Measurements from ENCODE around the gene SPATA13. TPM values are rescaled to one million over a fixed set of nuclear protein-coding genes. Genes with fewer than 3 reads are reported as not detected.
"Not testable (repeated sequence)": the region's sequence is repeated elsewhere in the genome, so short reads cannot be mapped to it uniquely, and the experiment has no call there.

SPATA13 gene
- total RNA-seq, 1 donor from 2014 or later: 2.2 TPM

DNA sequence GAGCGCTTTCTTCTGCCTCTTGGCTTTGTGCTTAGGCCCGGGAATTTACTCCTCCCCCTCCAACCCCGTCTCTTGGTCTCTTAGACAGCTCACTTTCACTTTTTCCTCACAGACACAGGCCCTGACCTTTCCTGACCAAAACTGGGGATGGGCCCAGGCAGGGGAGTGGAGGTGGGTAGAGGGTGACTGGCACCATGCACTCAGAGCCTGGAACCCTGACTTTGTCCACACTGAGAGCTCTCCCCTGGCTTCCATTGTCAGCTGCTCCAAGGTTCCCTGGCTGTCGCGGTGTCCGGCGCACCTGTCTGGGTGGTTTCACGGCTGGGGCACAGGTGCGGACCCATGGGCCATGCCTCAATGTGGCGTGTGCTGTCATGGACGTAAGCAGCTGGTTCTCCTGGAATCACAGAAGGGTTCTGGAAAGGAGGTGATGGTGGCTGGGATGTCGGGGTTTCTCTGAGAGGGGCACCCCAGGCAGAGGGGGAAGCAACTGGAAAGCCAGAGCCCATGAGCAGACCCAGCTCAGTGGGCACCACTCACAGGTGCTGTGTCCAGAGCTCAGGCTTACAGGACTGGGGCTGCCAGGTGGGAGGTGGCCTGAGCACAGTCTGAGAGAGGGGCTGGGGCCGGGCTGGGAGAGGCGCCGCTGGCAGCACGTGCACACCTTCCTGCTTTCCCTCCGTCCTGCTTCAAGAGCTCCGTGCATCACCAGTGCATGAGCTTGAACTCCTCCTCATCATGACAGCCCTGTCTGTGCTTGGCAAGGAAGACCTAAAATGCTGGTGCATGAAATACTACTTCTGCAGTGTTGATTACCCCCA, 120.9 kb downstream of the SPATA13 start:
- no peak for ATAC-seq

GRCh38 chr13:24282256-24282655, 121.7 kb downstream of the SPATA13 start:
- no peak for ATAC-seq

GRCh38 chr13:24284889-24285565, 124.5 kb downstream of the SPATA13 start:
- no peak for ATAC-seq

- ATAC-seq: no peak
Measured at GRCh38 chr13:24286624-24287023, 126.1 kb downstream of the SPATA13 start.

DNA sequence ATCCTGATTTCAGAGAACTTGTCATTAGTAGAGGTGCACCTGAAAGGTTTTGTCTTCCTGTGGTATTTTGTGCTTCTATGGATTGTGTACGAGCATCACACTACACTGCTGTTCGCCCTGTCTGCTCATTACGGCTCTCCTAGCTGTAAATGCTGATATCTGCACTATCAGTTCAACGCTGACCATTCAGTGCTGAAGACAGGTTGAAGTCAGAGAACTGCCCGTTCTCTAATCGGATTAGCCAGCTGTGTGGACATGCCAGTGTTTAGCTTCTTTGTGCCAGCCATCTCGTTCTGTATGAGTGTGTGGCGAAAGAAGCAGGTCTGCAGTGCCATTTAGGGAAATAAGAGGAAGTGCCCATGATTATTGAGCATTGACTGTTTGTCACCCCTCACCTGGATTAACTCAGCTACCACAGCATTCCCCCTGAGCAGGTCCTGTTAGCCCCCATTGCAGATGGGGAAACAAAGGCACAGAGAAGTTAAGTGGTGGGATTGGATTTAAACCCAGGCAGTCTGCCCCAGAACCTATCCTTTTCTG, 127.3 kb downstream of the SPATA13 start:
- ATAC-seq: no peak

DNA sequence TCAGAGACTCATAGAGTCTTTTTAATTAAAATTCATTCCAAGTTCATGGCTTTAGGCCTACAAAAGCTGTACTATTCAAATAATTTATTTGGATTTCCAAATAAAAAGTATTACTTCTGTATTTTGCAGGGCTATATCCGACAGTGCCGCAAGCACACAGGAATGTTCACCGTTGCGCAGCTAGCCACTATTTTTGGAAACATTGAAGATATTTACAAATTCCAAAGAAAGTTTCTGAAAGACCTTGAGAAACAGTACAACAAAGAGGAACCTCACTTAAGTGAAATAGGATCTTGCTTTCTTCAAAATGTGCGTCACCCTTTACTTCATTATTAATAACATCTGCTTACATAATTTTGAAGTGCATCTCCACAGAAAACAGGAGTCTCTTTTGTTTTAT, 128.3 kb downstream of the SPATA13 start:
- ATAC-seq: no peak

- peak; percentile 28 for ATAC-seq
Measured at GRCh38 chr13:24290280-24290932, 129.9 kb downstream of the SPATA13 start.

DNA sequence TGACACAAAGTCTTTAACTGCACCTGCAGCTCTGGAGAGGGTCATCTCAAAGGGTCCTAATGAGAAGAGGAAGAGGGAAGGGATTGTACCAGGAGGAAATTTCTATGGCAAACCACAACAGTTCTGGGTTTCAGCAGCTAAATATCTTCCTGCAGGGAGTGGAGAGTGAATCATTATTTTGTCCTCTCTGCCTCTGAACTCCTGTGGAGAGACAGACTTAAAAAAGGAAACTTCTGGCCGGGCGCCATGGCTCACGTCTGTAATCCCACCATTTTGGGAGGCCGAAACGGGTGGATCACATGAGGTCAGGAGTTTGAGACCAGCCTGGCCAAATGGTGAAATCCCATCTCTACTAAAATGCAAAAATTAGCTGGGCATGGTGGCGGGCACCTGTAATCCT, 132.0 kb downstream of the SPATA13 start:
- ATAC-seq: no peak

DNA sequence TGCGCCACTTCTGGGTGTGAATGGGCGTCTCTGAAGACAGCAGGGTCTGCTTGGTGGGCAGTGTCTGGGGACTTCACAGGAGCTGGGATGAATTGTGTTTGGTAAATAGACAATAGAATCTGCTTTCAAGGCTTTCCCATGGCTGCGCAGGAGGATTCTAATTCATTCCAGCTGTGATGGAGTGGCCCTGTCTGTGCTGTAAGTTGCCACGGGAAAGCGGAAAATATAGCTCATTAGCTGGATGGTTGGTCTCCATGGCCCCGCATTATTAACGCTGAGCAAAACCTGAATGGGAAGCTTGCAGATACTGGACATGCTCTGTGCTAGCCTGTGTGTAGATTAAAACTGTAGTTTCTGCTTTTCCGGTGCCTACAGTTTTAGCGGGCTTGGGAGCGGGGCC, 133.2 kb downstream of the SPATA13 start:
- no peak for ATAC-seq

GRCh38 chr13:24299488-24300114, 139.1 kb downstream of the SPATA13 start:
- peak; percentile 38 for ATAC-seq

DNA sequence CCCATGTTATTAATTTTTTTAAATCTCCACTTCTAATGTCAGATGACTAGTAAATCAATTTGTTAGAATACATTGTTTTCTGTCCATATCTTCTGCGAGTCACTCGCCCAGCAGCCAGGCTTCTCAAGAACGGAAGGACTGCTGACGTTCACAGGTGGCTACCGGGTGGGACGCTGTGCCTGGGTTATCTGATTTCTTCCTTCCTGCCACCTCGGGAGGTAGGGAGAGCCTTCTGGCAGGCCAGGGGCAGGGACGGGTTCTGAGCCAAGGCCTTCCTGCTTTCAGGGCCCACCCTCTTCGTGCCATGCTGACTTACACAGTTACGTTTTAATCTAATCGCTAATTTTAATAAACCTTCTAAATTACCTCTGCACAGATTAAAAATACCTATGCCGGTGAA, 140.9 kb downstream of the SPATA13 start:
- ATAC-seq: no peak

GRCh38 chr13:24301911-24302310, 141.4 kb downstream of the SPATA13 start:
- no peak for ATAC-seq

- no peak for ATAC-seq
Measured at GRCh38 chr13:24304620-24305019, 144.1 kb downstream of the SPATA13 start.

DNA sequence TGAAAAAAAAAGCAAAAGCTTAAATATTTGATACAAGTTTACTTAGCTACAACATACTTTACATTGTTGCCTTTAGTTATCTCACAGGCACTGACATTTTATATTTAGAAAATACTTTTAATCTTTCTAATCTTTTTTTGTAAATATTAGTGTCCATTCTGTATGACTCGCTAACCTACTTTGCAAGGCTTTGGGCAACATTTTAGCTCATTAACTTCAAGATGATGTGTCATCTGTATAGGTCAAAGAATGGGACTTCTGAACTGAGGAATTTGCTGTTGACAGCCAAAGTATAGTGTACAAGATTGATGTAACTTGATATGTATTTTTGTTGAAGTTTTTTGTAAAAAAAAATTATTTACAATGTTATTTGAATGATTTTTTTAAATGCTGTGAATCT, 146.1 kb downstream of the SPATA13 start:
- ATAC-seq: no peak

DNA sequence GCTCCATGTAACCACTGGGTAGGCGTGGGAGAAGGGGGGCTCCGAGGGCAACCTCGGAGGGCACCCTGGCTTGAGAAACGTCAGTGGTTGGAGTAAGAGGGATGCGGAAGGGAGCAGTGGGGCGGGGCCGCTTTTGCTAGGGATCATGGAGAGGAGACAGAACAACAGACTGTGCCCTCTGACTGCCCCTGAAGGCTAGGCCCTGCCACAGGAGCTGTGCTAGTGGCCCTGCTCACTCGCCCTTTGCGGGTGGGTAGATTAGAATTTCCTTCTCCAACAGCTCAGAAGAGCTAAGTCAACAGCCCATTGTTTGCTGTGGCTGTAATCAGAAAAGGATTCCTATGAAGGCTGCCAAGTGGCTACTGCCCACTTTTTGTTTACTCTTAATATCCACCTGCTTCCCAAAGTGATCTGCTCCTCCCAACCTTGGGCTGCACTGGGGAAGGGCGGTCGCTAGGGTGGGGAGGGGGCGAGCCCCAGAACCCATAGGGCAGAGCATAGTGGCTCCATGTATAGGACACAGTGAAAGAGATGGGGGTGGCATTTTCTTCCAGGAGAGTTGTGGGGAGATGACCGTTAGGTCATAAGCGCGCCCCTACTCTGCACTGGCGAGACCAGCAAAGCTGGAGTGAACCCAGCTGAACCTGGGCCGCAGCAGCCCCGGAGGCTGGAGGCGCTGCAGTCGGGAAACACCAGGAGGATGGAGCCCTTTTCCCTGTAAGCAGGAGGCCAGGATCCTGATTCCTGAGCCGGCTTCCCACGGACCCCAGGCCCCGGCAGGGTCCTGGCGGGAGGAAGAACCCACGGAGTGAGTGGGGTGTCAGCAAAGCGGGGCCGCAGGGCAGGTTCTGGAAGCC, 146.9 kb downstream of the SPATA13 start:
- ATAC-seq: peak; percentile 31

DNA sequence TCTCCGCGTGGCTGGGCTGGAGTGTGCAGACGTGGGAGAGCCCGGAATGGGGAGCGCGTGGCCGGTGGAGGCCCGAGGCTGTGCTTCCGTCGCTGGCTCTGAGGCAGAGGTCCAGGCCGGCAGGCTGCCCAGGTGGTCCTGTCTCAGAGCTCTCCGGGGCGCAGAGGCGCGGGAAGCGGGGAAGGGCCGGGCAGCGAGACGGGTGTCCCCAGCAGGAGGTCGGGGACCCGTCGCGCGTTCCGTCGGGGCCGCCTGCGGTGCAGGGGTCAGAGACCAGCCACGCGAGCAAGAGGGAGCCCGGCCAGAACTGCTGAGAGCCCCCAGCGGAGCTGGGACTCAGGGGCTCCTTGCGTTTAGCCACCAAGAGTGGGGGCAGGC, 147.5 kb downstream of the SPATA13 start:
- ATAC-seq: no peak

DNA sequence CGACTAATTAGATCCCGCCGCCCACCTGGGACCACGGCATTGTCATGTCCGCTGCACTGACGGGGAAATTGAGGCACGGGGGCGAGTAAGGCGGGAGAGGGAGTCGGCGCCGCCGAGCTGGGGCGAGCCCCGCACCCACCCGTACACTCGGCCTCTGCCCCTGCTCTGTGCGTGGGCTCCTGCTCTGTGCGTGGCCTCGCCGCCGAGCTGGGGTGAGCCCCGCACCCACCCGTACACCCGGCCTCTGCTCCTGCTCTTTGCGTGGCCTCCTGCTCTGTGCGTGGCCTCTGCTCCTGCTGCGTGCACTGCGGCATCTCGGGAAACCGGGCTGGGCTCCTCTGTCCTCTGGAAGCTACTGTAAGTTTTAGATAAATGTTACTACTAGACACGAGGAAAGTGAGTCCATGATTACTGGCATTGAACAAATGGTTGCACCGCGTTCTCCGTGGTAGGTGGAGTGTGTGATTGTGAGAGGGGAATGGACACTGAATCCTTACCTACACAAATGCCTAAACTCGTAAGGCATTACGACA, 148.0 kb downstream of the SPATA13 start:
- no peak for ATAC-seq

DNA sequence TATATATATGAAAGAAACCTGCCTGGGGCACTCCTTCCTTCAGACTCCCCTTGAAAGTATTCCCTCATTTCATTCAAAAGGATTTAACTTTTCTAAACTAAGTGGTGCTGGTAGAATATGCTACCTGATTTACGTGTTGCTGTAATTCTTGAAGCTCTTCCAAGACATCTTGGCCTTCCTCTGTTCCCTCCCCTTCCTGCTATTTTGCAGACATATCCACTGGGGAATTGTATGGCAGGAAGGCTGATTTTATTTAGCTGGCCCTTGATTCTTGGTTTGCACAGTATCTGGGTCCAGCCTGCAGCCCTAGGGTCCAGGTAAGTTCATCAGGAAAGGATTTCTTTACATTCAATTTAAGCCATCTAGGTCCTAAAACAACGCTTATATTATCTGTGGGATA, 148.8 kb downstream of the SPATA13 start, which contains the start of gene C1QTNF9:
Gene C1QTNF9, plus strand, starts transcription at position 281 of the 400 bp plus-strand sequence. CDS start 6,424 bp downstream, outside the sequence.
- ATAC-seq: not testable (repeated sequence)

- ATAC-seq: no peak
Measured at GRCh38 chr13:24313439-24313838, 152.9 kb downstream of the SPATA13 start.

DNA sequence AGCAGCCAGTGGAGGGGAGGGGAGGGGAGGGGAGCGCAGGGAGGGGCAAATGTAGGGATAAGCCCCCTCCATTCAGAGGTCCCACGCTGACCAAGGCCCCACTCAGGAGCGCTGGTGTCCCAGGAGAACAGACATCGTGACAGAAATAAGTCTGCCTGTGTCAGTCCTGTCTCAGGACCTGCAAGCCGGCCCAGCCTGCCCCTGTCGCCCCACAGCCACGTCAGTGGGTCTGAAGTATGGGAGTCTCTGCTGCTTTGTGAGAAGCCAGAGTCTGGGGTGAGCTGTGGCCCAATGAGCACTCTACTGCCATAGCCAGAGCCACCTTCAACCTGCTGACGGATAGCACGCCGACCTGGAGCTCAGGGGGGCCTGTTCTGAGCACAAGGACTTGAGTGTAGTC, 157.3 kb downstream of the SPATA13 start:
- ATAC-seq: not testable (repeated sequence)

GRCh38 chr13:24318878-24319277, 158.4 kb downstream of the SPATA13 start:
- ATAC-seq: not testable (repeated sequence)
